ENCODE results near the gene TXNRD1. TPM values are rescaled to one million over a fixed set of nuclear protein-coding genes. Genes with fewer than 3 reads are reported as not detected.

The TXNRD1 gene
- total and polyA plus RNA-seq, 2 of the 8 experiments (the other 6 are each of a cell fraction or from before 2014, with no cell fraction given) = 56.8 to 127 TPM

GRCh38 chr12:104342635-104343249, 127.2 kb downstream of the TXNRD1 start (continued):
- TF ChIP-seq ATF3 (IDR thresholded peaks at IDR 0.05; ENCODE audit: insufficient read depth, low read depth, low read length) (no peak), SP2 (IDR thresholded peaks at IDR 0.05; ENCODE audit: low read length) (no peak), TBP (IDR thresholded peaks at IDR 0.05; ENCODE audit: low read depth, low read length) (no peak), CTCF (IDR thresholded peaks at IDR 0.05; ENCODE audit: control extremely low read depth in 1 of 3, insufficient read depth in 1 of 3, low read depth in 1 of 3, low read length in 3 of 3) (no peak), GABPA (IDR thresholded peaks at IDR 0.05; ENCODE audit: borderline replicate concordance, insufficient read depth, low read length) (no peak), CHD2 (IDR thresholded peaks at IDR 0.05; ENCODE audit: low read length) (no peak)
- TF ChIP-seq, protein P1, sequence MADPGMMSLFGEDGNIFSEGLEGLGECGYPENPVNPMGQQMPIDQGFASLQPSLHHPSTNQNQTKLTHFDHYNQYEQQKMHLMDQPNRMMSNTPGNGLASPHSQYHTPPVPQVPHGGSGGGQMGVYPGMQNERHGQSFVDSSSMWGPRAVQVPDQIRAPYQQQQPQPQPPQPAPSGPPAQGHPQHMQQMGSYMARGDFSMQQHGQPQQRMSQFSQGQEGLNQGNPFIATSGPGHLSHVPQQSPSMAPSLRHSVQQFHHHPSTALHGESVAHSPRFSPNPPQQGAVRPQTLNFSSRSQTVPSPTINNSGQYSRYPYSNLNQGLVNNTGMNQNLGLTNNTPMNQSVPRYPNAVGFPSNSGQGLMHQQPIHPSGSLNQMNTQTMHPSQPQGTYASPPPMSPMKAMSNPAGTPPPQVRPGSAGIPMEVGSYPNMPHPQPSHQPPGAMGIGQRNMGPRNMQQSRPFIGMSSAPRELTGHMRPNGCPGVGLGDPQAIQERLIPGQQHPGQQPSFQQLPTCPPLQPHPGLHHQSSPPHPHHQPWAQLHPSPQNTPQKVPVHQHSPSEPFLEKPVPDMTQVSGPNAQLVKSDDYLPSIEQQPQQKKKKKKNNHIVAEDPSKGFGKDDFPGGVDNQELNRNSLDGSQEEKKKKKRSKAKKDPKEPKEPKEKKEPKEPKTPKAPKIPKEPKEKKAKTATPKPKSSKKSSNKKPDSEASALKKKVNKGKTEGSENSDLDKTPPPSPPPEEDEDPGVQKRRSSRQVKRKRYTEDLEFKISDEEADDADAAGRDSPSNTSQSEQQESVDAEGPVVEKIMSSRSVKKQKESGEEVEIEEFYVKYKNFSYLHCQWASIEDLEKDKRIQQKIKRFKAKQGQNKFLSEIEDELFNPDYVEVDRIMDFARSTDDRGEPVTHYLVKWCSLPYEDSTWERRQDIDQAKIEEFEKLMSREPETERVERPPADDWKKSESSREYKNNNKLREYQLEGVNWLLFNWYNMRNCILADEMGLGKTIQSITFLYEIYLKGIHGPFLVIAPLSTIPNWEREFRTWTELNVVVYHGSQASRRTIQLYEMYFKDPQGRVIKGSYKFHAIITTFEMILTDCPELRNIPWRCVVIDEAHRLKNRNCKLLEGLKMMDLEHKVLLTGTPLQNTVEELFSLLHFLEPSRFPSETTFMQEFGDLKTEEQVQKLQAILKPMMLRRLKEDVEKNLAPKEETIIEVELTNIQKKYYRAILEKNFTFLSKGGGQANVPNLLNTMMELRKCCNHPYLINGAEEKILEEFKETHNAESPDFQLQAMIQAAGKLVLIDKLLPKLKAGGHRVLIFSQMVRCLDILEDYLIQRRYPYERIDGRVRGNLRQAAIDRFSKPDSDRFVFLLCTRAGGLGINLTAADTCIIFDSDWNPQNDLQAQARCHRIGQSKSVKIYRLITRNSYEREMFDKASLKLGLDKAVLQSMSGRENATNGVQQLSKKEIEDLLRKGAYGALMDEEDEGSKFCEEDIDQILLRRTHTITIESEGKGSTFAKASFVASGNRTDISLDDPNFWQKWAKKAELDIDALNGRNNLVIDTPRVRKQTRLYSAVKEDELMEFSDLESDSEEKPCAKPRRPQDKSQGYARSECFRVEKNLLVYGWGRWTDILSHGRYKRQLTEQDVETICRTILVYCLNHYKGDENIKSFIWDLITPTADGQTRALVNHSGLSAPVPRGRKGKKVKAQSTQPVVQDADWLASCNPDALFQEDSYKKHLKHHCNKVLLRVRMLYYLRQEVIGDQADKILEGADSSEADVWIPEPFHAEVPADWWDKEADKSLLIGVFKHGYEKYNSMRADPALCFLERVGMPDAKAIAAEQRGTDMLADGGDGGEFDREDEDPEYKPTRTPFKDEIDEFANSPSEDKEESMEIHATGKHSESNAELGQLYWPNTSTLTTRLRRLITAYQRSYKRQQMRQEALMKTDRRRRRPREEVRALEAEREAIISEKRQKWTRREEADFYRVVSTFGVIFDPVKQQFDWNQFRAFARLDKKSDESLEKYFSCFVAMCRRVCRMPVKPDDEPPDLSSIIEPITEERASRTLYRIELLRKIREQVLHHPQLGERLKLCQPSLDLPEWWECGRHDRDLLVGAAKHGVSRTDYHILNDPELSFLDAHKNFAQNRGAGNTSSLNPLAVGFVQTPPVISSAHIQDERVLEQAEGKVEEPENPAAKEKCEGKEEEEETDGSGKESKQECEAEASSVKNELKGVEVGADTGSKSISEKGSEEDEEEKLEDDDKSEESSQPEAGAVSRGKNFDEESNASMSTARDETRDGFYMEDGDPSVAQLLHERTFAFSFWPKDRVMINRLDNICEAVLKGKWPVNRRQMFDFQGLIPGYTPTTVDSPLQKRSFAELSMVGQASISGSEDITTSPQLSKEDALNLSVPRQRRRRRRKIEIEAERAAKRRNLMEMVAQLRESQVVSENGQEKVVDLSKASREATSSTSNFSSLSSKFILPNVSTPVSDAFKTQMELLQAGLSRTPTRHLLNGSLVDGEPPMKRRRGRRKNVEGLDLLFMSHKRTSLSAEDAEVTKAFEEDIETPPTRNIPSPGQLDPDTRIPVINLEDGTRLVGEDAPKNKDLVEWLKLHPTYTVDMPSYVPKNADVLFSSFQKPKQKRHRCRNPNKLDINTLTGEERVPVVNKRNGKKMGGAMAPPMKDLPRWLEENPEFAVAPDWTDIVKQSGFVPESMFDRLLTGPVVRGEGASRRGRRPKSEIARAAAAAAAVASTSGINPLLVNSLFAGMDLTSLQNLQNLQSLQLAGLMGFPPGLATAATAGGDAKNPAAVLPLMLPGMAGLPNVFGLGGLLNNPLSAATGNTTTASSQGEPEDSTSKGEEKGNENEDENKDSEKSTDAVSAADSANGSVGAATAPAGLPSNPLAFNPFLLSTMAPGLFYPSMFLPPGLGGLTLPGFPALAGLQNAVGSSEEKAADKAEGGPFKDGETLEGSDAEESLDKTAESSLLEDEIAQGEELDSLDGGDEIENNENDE (IDR thresholded peaks at IDR 0.05; ENCODE audit: insufficient replicate concordance, low read length) = no peak

All from H1 (cell line).